HCT116 (cell line): ENCODE results near the gene SLC6A6.

Experiments
- POLR2A ChIP-seq: IDR thresholded peaks from 2 replicates; pipeline ENCODE4 v1.7.0; 2011; ENCODE audit warnings: borderline replicate concordance; ENCODE audit not compliant: insufficient read depth, insufficient read length; ENCODE audit errors: extremely low read depth
- TF ChIP-seq, protein P1 (sequence below), 3 experiments: fragments of 200-600 bp in 1 of 3; sonication (generic) in 1 of 3; IDR thresholded peaks in 2 of 3; conservative IDR thresholded peaks in 1 of 3; 2 replicates each; pipeline ENCODE4 v1.5.1; 2012 to 2017; ENCODE audit warnings: low read depth in 2 of 3, low read length in 2 of 3, antibody characterized with exemption in 1 of 3, borderline replicate concordance in 1 of 3, control low read depth in 1 of 3, mild to moderate bottlenecking in 1 of 3, mixed read lengths in 1 of 3, mixed run types in 1 of 3, moderate library complexity in 1 of 3; ENCODE audit not compliant: insufficient read depth in 1 of 3

DNA sequence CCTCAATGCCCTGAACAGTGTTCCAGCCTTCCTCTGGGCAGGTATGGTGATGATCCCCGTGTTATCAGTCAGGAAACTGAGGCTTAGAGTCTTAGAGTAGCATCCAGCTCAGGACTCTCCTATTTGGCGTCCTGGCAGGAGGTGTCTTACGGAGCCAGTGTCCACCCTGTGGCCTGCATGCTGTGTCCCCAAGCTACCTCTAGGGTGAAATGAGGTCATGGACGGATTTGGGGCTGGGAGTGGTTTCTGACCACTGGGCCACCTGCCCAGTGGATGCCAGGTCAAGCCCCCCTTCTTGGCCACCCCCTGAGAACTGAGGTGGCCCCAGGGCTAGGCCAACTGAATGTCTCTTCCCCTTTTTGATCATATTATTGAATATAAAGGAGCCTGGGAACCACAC is 27.2 kb upstream of the SLC6A6 start:
- TF ChIP-seq, protein P1, sequence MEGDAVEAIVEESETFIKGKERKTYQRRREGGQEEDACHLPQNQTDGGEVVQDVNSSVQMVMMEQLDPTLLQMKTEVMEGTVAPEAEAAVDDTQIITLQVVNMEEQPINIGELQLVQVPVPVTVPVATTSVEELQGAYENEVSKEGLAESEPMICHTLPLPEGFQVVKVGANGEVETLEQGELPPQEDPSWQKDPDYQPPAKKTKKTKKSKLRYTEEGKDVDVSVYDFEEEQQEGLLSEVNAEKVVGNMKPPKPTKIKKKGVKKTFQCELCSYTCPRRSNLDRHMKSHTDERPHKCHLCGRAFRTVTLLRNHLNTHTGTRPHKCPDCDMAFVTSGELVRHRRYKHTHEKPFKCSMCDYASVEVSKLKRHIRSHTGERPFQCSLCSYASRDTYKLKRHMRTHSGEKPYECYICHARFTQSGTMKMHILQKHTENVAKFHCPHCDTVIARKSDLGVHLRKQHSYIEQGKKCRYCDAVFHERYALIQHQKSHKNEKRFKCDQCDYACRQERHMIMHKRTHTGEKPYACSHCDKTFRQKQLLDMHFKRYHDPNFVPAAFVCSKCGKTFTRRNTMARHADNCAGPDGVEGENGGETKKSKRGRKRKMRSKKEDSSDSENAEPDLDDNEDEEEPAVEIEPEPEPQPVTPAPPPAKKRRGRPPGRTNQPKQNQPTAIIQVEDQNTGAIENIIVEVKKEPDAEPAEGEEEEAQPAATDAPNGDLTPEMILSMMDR (IDR thresholded peaks at IDR 0.05 in 2 of 3, conservative IDR thresholded peaks at IDR 0.05 in 1 of 3; ENCODE audit: borderline replicate concordance in 1 of 3, insufficient read depth in 1 of 3, low read depth in 2 of 3, low read length in 2 of 3), result peak in 2 of 3 experiments; percentile 34 to 42; a peak in 4 of 6 replicates
- no peak for TF ChIP-seq POLR2A
